Coronary artery (tissue), 2 donors: ENCODE measurements around the gene BMAL1.

ENCODE experiments used
- DNase-seq: peaks from one replicate; pipeline ENCODE4 v3.0.0-alpha.2; 2017; ENCODE audit warnings: low spot score
- H3K27ac ChIP-seq, 2 donors: fragments of 200-600 bp; sonication (generic); one replicate each; pipeline ENCODE4 v1.5.1; 2016 to 2019
- H3K4me3 ChIP-seq: fragments of 200-600 bp; sonication (generic); 2 replicates; pipeline ENCODE4 v1.5.1; 2016; ENCODE audit warnings: mild to moderate bottlenecking, moderate library complexity
- TF ChIP-seq, protein P1 (sequence below): fragments of 200-600 bp; sonication (generic); IDR thresholded peaks from one replicate; pipeline ENCODE4 v1.5.1; 2019; ENCODE audit warnings: antibody characterized with exemption

The BMAL1 gene

DNA sequence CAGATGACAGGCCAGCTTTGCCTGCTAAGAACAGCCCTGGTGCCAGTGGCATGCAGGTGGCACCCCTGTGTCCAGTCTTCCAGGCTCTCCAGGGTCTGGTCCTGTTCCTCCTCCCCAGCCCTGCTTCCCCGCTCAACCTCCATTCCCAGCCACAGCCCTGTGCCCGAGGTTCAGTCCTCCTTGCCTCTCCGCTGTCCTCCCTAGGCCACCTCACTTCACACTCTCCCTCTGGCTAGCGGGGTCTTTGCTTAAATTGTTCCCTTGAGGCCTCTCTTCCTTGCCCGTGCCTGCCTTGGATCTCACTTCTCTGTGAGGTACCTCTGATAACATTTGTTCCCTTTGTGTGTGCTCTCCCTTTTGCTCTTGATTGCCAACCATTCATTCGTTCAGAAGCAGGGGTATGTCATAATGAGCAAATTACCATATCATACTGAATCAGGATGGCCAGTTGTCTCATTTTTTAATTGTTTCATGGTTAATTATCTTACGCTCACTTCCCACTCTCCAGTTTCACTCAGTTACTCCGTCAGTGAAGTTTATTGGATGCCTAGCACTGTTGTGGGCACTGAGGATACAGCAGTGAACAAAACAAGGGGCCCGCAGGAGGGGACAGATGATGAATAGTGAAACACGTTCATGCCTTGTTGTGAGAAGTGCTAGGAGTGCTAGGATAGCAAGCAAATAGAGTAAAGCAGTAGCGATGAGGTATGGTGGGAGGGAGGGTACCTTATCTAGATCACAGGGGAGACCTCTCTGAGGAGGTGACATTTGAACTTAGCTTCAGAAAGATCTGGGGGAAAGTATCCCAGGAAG is 7.4 kb downstream of the BMAL1 start:
- TF ChIP-seq, protein P1, sequence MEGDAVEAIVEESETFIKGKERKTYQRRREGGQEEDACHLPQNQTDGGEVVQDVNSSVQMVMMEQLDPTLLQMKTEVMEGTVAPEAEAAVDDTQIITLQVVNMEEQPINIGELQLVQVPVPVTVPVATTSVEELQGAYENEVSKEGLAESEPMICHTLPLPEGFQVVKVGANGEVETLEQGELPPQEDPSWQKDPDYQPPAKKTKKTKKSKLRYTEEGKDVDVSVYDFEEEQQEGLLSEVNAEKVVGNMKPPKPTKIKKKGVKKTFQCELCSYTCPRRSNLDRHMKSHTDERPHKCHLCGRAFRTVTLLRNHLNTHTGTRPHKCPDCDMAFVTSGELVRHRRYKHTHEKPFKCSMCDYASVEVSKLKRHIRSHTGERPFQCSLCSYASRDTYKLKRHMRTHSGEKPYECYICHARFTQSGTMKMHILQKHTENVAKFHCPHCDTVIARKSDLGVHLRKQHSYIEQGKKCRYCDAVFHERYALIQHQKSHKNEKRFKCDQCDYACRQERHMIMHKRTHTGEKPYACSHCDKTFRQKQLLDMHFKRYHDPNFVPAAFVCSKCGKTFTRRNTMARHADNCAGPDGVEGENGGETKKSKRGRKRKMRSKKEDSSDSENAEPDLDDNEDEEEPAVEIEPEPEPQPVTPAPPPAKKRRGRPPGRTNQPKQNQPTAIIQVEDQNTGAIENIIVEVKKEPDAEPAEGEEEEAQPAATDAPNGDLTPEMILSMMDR, result no peak
- H3K4me3 ChIP-seq, result no peak overlapping the region
- no peak overlapping the region for H3K27ac ChIP-seq
- no peak for DNase-seq

DNA sequence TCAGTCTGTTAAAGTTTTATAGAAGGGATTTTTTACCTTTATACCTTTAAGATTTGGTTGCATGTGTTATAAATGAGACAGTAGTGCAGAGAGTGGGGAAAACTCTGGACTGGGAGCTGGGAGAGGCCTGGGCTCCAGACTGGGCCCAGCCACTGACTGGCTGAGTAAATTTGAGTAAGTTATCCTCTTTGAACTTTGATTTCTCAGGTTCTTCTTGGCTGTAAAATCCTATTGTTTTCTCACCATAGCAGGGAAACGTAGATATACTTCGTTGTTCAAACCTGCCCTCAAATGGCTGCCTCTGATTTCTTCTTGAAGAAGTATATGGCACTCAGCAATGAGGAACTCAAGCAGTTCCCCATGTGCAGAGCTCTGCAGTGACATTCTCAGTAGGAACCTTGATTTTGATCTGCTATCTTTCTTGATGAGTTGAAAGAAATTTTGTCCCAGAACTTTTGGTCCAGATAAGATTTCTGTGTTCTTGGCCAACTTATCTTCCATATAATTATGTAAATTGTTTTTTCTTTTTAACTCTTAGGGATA is 8.8 kb downstream of the BMAL1 start:
- no peak for DNase-seq
- TF ChIP-seq, protein P1, result no peak
- H3K27ac ChIP-seq, result no peak overlapping the region
- H3K4me3 ChIP-seq, result no peak overlapping the region

DNA sequence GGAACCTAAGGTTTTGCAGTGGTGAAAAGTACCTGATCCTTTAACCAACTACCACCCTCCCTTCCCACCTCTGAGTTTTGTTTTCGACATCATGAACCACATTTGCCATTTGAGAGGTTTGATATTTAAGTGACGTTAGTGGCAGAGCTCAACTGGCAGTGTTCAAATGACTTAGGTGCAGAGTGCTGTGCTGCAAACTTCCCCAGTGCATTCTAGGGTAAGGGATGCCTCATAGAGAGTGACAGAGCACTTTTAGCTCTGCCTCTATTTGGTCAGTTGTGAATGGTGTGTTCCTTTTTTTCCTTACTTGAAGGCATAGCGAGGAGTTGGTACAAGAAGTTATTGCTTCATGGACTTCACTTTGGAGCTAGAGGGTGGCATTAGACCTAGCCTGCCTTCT is 9.4 kb downstream of the BMAL1 start:
- Histone ChIP-seq H3K4me3 (no peak overlapping the region), H3K27ac (no peak overlapping the region)
- DNase-seq, result no peak
- TF ChIP-seq, protein P1, result no peak

DNA sequence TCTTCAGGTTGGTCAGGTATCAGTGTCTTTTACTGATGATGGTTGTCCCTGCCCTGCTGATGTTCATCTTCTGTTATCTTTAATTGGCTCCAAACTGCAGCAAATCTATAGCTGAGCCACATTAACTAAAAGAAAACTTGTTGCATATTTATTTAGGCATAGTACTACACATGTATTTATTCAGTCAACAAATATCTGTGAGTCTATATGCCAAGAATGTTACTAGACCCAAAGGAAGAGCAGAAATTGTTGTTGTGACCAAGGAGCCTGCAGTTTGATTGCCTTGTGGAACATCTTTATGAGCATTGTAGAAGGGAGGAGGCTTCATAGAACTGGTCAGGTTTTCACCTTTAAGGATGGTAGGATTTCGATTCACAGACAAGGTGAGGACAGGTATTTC is 10.1 kb downstream of the BMAL1 start:
- H3K4me3 ChIP-seq, result no peak overlapping the region
- TF ChIP-seq, protein P1, result no peak
- H3K27ac ChIP-seq, result no peak overlapping the region
- no peak for DNase-seq

DNA sequence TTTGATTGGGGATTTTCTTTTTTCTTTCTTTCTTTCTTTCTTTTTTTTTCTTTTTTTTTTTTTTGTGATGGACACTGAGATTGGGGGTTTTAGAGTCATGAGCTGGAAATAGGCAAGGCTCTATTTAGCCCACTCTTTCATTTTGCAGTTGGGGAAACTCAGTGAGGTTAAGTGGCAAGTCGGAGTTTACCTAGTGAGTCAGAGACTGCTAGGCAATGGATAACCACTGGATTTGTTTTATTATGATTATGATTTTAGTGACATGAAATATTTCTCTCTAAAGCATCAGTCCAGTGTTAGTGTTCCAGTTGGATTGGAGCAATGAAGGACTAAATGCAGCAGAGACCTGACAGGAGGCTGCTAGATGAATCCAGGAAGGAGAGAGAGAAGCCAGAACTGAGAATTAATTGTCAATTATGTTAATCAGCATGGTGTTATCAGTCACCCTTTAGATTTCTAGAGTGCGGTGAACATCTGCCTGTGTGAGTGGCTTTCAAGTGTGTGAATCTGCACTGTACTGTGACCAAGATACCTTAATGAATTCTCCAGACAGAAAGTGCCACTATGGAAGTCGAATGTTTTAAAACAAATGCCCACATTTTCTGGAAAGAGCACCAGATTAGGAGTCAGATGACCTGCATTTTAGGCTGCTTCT is 10.9 kb downstream of the BMAL1 start:
- Histone ChIP-seq H3K4me3 (no peak overlapping the region), H3K27ac (no peak overlapping the region)
- no peak for DNase-seq
- TF ChIP-seq, protein P1, result no peak

DNA sequence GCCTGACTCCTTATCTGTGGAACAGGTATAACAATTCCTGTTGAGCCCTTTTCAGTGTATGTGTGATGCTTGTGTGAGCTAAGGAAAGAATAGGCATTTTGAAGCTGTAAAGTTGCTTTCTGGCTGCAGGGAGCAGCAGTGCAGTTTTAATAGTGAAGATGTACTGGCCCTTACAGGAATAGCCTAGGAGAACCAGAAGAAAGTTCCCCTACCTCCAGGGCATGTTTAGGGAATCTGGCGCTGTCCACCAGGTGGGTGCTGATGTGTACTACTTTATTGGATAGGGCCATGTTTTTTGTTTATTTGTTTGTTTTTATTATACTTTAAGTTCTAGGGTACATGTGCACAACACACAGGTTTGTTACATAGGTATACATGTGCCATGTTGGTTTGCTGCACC is 11.5 kb downstream of the BMAL1 start:
- TF ChIP-seq, protein P1, result no peak
- DNase-seq, result no peak
- H3K4me3 ChIP-seq, result no peak overlapping the region
- H3K27ac ChIP-seq, result no peak overlapping the region
